IgD-negative memory B cell (primary cell): ENCODE data around the gene SETD7. TPM values are rescaled to one million over a fixed set of nuclear protein-coding genes. Genes with fewer than 3 reads are reported as not detected.

Experiments
- H3K27ac Mint-ChIP-seq, 3 donors: one replicate each; pipeline ENCODE4 v1.8.0; 2020 to 2022; ENCODE audit warnings: mild to moderate bottlenecking in 3 of 3, mixed read lengths in 3 of 3, moderate library complexity in 1 of 3
- H3K27me3 Mint-ChIP-seq: one replicate; pipeline ENCODE4 v1.8.0; 2021; ENCODE audit warnings: mixed read lengths
- H3K36me3 Mint-ChIP-seq: one replicate; pipeline ENCODE4 v1.8.0; 2020; ENCODE audit warnings: mild to moderate bottlenecking, mixed read lengths
- H3K4me1 Mint-ChIP-seq, 3 donors: one replicate each; pipeline ENCODE4 v1.8.0; 2020 to 2022; ENCODE audit warnings: mixed read lengths in 3 of 3, mild to moderate bottlenecking in 1 of 3
- H3K4me3 Mint-ChIP-seq, 4 donors: one replicate each; pipeline ENCODE4 v1.8.0; 2020 to 2022; ENCODE audit warnings: mild to moderate bottlenecking in 4 of 4, mixed read lengths in 4 of 4, moderate library complexity in 3 of 4
- H3K9me3 Mint-ChIP-seq, 3 donors: one replicate each; pipeline ENCODE4 v1.8.0; 2020 to 2021; ENCODE audit warnings: mixed read lengths in 3 of 3, mild to moderate bottlenecking in 1 of 3
- polyA plus RNA-seq: library from polyadenylated mRNA; unstranded; fragments of 300-500 nt; fragmentation: Illumina TruSeq; gene quantifications from one replicate; pipeline ENCODE4 v1.2.3, GENCODE V29; 2021

The SETD7 gene
- 2.0 TPM for polyA plus RNA-seq

DNA sequence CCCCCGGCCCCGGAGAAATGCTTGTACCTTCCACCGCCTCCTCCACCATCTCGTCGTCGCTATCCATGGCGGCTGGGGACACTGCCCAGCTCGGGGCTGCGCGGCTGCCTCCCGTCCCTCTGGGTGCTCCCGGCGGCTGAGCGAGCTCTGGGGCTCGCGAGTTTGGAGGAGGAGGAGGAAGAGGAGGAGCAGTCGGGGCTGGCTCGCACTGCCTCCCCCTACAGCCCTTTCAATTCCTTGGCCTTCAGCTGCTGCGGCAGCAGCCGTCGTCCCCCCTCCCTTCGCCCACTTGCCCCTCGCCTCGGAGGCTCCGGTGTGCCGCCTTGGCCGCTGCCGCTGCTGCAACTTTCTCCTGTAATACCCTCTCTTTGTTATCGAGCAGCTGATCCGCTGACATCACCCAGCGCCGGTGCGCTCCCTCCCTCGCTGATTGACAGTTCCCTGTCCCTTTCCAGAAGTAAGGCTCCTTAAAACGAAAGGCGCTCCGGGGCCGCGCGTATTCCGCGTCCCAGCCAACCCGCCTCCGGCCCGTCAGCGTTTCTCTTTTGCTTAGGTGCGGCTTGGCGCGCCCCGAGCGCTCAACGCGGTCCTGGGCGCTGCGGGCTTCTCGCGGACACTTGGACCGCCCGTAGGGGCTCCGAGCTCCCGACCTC, at the start of gene SETD7:
TSS of gene SETD7 (minus strand) at position 149 of the 653 bp plus-strand sequence. CDS start at position 67, 82 bp downstream.
- Mint-ChIP-seq H3K27me3 (peaks cover 1% of the 10 kb centered on the region), H3K4me3 (peak within 1 kb of the TSS; percentile 96 to 100 (median 99)), H3K4me1 (peaks cover 20 to 43% (median 43%) of the 10 kb centered on the region in 3 donors), H3K27ac (peak within 1 kb of the TSS; percentile 97 to 99 (median 97)), H3K36me3 (no peaks in the 10 kb centered on the region), H3K9me3 (peaks cover 0 to 4% (median 0%) of the 10 kb centered on the region in 3 donors)

DNA sequence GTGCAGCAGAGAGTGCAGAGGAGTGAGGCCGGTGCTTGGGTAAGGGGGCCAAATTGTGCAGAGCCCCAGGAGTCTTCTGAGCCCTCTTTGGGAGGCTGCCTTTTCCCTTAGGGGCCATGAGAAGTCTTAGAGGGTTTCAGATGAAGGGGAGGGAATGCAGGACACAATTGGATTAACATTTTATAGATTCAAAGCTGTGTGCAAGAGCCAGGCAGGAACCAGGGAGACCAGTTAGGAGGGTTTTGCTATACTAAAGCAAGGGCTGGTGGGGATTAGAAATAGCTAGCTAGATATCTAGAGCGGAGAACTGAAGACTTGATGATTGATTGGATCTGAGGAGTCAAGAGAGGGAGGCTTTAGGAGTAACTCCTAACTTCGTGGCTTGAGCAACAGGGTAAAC, 49.5 kb upstream of the SETD7 start:
- H3K4me1 Mint-ChIP-seq, result peaks cover 6 to 9% (median 8%) of the 10 kb centered on the region in 3 donors
- no peaks in the 10 kb centered on the region for H3K9me3 Mint-ChIP-seq
- H3K36me3 Mint-ChIP-seq, result peaks cover 4% of the 10 kb centered on the region
- H3K27me3 Mint-ChIP-seq, result peaks cover 15% of the 10 kb centered on the region
- H3K27ac Mint-ChIP-seq, result no peak overlapping the region
- peak overlapping the region in 2 of 4 donors; percentile 5 to 78 for H3K4me3 Mint-ChIP-seq

GRCh38 chr4:139603576-139604410, 47.8 kb upstream of the SETD7 start:
- H3K9me3 Mint-ChIP-seq, result no peaks in the 10 kb centered on the region
- no peak overlapping the region for H3K4me3 Mint-ChIP-seq
- peaks cover 13% of the 10 kb centered on the region for H3K27me3 Mint-ChIP-seq
- H3K27ac Mint-ChIP-seq, result no peak overlapping the region
- H3K36me3 Mint-ChIP-seq, result no peaks in the 10 kb centered on the region
- peaks cover 6 to 9% (median 8%) of the 10 kb centered on the region in 3 donors for H3K4me1 Mint-ChIP-seq

GRCh38 chr4:139602776-139603360, 46.8 kb upstream of the SETD7 start:
- H3K36me3 Mint-ChIP-seq, result no peaks in the 10 kb centered on the region
- peaks cover 15% of the 10 kb centered on the region for H3K27me3 Mint-ChIP-seq
- H3K4me3 Mint-ChIP-seq, result no peak overlapping the region
- H3K27ac Mint-ChIP-seq, result no peak overlapping the region
- peaks cover 6 to 9% (median 8%) of the 10 kb centered on the region in 3 donors for H3K4me1 Mint-ChIP-seq
- no peaks in the 10 kb centered on the region for H3K9me3 Mint-ChIP-seq

DNA sequence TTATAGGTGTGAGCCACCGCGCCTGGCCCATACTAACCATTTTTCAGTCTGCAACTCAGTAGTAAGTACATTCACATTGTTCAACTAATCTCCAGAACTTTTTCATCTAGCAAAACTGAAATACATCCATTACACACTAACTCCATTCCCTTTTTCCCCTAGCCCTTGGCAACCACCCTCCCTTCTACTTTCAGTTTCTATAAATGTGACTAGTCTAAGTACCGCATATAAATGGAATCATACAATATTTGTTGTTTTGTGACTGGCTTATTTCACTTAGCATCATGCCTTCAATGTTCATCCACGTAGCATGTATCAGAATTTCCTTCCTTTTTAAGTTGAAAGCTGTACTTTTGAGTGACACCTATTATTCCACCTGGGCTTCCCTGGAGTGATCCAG, 44.6 kb upstream of the SETD7 start:
- H3K36me3 Mint-ChIP-seq, result no peaks in the 10 kb centered on the region
- no peak overlapping the region for H3K4me3 Mint-ChIP-seq
- H3K27ac Mint-ChIP-seq, result peak overlapping the region in 1 of 3 donors; percentile 74
- peaks cover 10% of the 10 kb centered on the region for H3K27me3 Mint-ChIP-seq
- H3K9me3 Mint-ChIP-seq, result no peaks in the 10 kb centered on the region
- H3K4me1 Mint-ChIP-seq, result no peaks in the 10 kb centered on the region

DNA sequence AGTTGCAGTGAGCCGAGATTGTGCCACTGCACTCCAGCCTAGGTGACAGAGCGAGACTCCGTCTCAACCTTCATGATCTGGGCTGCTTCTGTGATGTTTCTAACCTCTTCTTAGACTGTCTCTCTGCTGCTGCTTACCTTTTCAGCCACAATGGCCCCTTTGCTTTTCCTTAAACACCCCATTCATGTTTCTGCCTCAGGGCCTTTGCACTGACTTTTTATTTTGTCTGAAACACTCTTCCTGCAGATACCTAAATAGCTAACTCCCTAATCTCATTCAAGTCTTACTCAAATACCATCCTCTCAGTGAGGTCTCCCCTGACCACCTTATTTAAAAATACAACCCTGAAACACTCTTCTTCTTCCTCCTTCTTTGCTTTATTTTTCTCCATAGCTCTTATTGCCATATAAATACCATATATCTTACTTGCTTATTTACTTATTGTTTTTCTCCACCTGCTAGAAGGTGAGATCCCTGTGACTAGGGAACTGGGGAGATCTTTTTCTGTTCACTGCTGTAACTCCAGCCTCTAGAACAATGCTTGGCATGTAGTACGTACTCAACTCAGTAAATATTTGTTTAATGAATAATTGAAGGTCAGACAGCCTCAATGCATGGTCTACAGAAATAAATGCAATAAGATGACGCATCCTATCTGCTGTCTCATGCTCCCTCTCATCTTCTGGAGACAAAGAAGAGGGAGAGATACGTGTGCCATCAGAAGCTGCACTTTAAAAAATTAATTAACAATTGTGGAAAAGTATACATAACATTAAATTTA, 43.8 kb upstream of the SETD7 start:
- Mint-ChIP-seq H3K36me3 (no peaks in the 10 kb centered on the region), H3K27me3 (peaks cover 10% of the 10 kb centered on the region), H3K9me3 (no peaks in the 10 kb centered on the region), H3K4me3 (no peak overlapping the region), H3K27ac (no peak overlapping the region), H3K4me1 (no peaks in the 10 kb centered on the region)

GRCh38 chr4:139599076-139599475, 43.1 kb upstream of the SETD7 start:
- H3K27ac Mint-ChIP-seq, result no peak overlapping the region
- no peaks in the 10 kb centered on the region for H3K9me3 Mint-ChIP-seq
- H3K36me3 Mint-ChIP-seq, result no peaks in the 10 kb centered on the region
- H3K4me1 Mint-ChIP-seq, result no peaks in the 10 kb centered on the region
- H3K27me3 Mint-ChIP-seq, result peaks cover 10% of the 10 kb centered on the region
- H3K4me3 Mint-ChIP-seq, result no peak overlapping the region

DNA sequence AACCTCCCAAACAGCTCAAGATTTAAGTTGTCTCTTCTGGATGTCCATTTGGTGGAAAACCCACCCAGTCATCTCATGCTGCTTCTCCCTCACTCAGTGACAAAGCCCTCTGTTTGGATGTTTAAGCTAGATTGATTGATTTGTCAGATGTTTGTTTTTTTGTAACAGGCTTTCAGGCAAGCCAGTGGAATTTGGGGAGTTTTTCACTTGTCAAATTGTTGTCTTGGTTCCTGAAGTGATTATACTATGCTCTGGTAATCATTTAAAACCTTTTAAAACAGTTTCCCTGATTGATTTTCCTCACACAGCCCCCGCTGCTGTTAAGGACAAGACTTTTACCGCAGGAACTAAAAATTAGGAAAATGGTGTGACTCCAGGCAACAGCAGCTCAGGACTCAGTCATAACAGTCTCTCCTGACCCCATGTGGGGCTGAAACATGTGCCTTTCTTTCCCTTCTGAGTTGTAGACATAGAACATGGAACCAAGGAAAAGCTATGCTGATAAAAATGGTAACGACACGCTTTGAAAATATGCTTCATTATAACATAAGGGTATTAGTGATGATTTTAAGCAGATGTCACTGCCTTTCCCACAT, 40.8 kb upstream of the SETD7 start:
- Mint-ChIP-seq H3K4me3 (no peak overlapping the region), H3K4me1 (no peaks in the 10 kb centered on the region), H3K9me3 (no peaks in the 10 kb centered on the region), H3K27me3 (peaks cover 11% of the 10 kb centered on the region), H3K27ac (no peak overlapping the region), H3K36me3 (no peaks in the 10 kb centered on the region)

DNA sequence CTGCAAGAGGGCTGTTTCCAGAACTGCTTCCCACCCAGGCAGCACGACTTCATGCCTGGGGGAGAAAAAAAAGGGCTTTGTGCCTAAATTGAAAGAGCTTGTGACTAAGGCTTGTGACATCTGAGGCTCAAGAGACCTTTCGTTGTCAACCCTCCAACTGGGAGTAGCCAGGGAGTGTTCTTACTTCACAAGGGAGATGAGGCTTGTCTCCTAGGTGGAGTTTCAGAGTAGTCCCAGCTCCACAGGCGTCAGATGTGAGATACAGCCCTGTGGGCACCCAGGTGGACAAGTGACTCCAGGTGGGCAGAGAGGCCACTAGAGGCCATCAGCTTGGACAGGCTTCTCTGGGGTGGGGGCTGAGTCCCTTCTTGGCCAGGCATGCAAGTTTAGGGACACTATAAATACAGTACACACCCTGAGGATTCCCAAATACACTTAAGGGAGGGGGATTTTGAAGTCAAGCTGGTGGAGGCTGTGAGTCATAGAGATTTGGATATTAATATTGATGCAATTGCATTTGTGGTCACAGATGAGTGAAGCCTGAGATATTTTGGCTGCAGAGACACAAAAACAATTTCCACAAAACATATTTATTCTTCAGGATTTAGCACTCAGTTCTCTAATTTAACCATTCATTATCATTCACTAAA, 40.1 kb upstream of the SETD7 start:
- Mint-ChIP-seq H3K27me3 (peaks cover 11% of the 10 kb centered on the region), H3K27ac (no peak overlapping the region), H3K4me3 (no peak overlapping the region), H3K4me1 (no peaks in the 10 kb centered on the region), H3K36me3 (no peaks in the 10 kb centered on the region), H3K9me3 (no peaks in the 10 kb centered on the region)

- no peaks in the 10 kb centered on the region for H3K36me3 Mint-ChIP-seq
- H3K4me1 Mint-ChIP-seq, result no peaks in the 10 kb centered on the region
- peaks cover 11% of the 10 kb centered on the region for H3K27me3 Mint-ChIP-seq
- no peak overlapping the region for H3K4me3 Mint-ChIP-seq
- no peak overlapping the region for H3K27ac Mint-ChIP-seq
- no peaks in the 10 kb centered on the region for H3K9me3 Mint-ChIP-seq
These were observed 38.7 kb upstream of the SETD7 start for GRCh38 chr4:139594591-139595185.

DNA sequence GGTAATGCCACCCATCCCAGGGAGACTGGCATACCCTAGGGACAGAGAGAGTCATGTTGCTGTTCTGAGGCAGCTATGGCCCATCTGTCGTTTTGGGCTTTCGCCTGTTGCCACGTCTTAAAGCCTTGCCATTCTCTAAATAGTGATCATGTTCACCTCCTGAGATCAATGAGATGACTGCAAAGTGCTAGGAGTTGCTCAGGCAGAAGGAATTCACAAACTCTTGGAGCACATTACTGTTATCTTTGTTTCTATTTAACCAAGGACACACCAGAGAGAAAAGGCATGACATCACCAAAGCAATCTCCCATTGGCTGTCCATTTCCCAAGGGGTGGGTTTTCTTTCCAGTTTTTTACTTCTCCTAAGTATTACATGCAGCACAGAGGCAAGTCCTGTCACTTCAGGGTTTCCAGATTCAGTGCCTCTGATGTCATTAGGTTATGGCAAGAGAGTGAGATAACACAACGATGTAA, 37.1 kb upstream of the SETD7 start:
- Mint-ChIP-seq H3K4me3 (no peak overlapping the region), H3K36me3 (no peaks in the 10 kb centered on the region), H3K27ac (no peak overlapping the region), H3K27me3 (peaks cover 10% of the 10 kb centered on the region), H3K9me3 (peaks cover 0 to 4% (median 0%) of the 10 kb centered on the region in 3 donors), H3K4me1 (no peaks in the 10 kb centered on the region)

DNA sequence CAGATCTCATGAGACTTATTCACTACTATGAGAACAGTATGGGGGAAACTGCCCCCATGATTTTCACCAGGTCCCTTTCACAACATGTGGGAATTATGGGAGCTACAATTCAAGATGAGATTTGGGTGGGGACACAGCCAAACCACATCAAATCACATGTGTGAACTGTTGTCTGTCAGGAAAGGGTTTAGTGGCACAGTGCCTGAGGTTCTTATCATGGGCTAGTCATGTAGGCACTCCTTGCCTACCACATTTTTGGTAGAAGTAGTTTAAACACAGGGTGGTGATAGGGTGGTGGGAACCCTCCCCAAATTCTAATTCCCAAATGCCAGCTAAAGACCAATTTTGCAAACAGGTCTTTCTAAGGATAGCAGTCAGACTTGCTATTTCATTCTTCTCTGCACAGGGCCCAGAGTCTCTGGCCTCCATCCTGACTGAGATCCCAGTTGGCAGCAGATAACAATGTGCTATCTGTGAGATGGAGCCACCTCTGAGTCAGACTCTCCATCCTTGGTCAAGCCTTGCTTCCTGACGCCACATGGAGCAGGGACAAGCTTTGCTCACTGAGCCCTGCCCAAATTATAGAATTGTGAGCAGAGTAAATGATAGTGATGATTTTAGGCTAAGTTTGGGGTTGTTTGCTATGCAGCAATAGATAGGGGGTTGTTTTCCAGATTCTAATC, 33.5 kb upstream of the SETD7 start:
- peaks cover 0 to 4% (median 0%) of the 10 kb centered on the region in 3 donors for H3K9me3 Mint-ChIP-seq
- H3K4me3 Mint-ChIP-seq, result no peak overlapping the region
- H3K4me1 Mint-ChIP-seq, result no peaks in the 10 kb centered on the region
- peaks cover 2% of the 10 kb centered on the region for H3K36me3 Mint-ChIP-seq
- peaks cover 2% of the 10 kb centered on the region for H3K27me3 Mint-ChIP-seq
- H3K27ac Mint-ChIP-seq, result no peak overlapping the region

DNA sequence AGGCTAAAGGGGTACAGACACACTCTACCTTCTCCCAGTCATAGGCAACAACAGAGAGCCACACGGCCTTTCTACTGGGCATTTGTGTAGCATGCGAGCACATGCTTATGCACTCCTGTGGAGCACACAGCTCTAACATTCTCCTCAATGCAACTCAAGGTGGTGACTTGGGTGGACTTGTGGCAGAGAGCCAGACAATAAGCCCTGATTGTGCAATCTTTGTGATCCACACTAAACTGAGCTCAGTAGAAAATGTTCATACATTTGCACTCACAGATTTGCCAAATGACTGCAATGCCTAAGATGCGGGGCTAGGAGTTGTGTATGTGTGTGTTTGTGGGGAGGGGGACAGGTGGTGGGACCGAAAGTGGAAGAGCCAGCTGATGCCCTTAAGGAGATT, 31.4 kb upstream of the SETD7 start:
- Mint-ChIP-seq H3K27me3 (no peaks in the 10 kb centered on the region), H3K4me3 (no peak overlapping the region), H3K9me3 (peaks cover 0 to 4% (median 0%) of the 10 kb centered on the region in 3 donors), H3K36me3 (peaks cover 2% of the 10 kb centered on the region), H3K27ac (no peak overlapping the region), H3K4me1 (no peaks in the 10 kb centered on the region)
